ENCODE measurements around the gene SLC41A3.

SLC41A3 gene

DNA sequence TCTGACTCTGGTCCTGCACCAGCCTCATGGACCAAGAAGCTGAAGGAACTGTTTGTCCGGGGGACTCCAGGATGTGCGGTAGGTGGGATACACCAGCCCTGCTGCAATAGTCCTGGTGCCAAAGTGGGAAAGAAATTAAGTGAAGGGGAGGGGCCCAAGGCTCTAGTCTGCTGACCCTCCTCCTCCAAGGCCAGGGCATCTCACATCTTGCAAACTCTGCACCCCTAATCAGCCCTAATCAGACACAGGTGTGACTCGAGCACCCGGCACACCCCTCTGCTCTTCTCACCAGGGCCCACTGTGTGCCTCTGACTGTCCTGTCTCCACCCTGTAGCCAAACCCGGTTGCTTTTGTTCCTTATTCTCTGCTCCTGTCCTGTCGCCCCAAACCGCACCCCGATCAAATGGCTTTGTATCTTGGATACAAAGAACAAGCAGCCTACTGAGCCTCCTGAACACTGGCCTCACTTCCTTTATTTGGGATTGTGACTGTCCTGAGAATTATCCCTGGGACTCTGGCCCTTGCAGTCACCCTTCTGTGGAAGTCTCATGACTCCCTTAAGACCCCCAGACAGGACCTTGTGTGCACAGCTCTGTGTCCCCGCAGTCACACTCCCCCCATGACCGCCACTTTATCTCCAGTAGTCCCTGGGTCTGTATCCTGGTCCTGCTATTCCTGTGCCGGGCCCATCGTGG is 26.7 kb upstream of the SLC41A3 start:
- no peak overlapping the region for H3K27ac ChIP-seq (ENCODE audit: low read depth, low read length)
- no peaks in the 10 kb centered on the region for H3K27me3 ChIP-seq (ENCODE audit: control insufficient read depth, insufficient read depth, low read length)
- no peak overlapping the region for H3K9ac ChIP-seq (ENCODE audit: low read depth, low read length)
- H3K9me3 ChIP-seq (ENCODE audit: control insufficient read depth, insufficient read depth, low read length): no peaks in the 10 kb centered on the region
- no peak overlapping the region for H3K4me3 ChIP-seq (ENCODE audit: low read depth, low read length)
- H3K36me3 ChIP-seq (ENCODE audit: control insufficient read depth, insufficient read depth, low read length): no peaks in the 10 kb centered on the region
- no peaks in the 10 kb centered on the region for H3K4me1 ChIP-seq (ENCODE audit: control insufficient read depth, insufficient read depth, low read length)

DNA sequence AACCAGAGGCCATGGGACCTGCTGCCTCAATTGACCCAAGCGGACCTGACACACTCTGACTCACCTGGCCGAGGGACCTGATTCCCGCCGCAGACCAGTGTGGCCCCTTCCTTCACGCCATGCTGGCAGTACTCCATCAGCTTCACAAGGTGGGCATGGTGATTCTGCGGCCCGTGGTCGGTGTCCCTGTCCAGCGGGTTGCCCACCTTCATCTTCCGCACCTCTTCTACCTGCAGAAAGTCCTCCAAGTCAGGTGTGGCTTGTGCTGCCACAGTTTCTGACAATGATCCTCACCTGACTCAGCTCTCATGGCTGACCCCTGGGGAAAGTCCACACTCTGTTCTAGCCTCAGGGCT is 25.9 kb upstream of the SLC41A3 start:
- H3K4me3 ChIP-seq (ENCODE audit: low read depth, low read length): no peak overlapping the region
- no peaks in the 10 kb centered on the region for H3K9me3 ChIP-seq (ENCODE audit: control insufficient read depth, insufficient read depth, low read length)
- no peak overlapping the region for H3K27ac ChIP-seq (ENCODE audit: low read depth, low read length)
- no peaks in the 10 kb centered on the region for H3K27me3 ChIP-seq (ENCODE audit: control insufficient read depth, insufficient read depth, low read length)
- H3K36me3 ChIP-seq (ENCODE audit: control insufficient read depth, insufficient read depth, low read length): no peaks in the 10 kb centered on the region
- no peaks in the 10 kb centered on the region for H3K4me1 ChIP-seq (ENCODE audit: control insufficient read depth, insufficient read depth, low read length)
- H3K9ac ChIP-seq (ENCODE audit: low read depth, low read length): no peak overlapping the region

DNA sequence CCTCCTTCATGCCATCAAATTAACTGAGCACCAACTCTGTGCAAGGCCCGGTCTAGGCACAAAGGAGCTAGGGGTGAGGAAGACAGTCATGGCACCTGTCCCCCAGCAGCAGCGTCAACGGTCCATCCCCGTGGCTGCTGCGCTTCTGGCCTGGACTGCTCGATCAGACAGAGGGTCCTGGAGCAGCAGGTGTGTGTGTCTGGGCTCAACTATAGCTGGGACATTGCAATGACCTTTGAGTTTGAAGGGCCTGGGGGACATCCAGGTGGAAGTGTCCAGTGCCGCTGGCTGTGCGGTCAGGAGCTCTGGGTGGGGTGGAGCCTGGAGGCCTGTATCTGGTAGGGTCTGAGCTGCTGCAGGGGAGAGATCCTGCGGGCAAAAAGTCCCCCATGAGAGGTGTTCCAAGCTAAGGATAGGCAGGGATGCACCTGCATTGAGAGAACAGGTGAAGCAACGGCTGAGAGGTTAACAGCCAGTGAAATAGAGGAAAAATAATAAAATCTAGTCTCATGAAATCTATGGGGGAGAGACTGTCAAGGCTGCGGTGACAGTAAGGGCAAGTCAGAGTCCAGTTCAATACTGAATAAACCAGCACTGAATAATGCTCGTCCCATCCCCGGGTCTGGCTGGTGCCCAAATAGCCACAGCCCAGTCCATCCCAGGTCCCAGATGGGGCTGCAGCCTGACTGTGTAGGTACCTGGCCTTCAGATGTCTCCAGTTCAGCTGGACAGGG is 25.4 kb upstream of the SLC41A3 start:
- Histone ChIP-seq H3K27me3 (ENCODE audit: control insufficient read depth, insufficient read depth, low read length) (no peaks in the 10 kb centered on the region), H3K36me3 (ENCODE audit: control insufficient read depth, insufficient read depth, low read length) (no peaks in the 10 kb centered on the region), H3K9me3 (ENCODE audit: control insufficient read depth, insufficient read depth, low read length) (no peaks in the 10 kb centered on the region), H3K27ac (ENCODE audit: low read depth, low read length) (no peak overlapping the region), H3K9ac (ENCODE audit: low read depth, low read length) (no peak overlapping the region), H3K4me3 (ENCODE audit: low read depth, low read length) (no peak overlapping the region), H3K4me1 (ENCODE audit: control insufficient read depth, insufficient read depth, low read length) (no peaks in the 10 kb centered on the region)

DNA sequence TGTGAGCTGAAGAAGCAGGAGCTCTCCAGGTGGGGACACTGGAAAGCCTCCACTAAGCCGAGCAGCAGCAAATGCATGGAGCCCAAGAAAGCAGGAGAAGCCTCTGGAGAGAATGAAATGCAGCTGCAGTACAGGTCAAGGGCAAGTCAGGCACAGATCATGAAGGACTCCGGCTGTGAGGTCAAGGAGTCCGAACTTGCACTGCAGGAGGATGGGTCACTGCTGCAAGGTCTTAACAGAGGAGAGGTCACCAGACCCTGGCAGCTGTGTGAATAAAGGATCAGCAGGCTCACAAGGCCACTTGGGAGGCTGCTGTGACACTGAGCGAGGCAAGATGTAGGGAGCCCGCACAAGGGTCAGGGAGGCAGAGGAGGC is 24.7 kb upstream of the SLC41A3 start:
- Histone ChIP-seq H3K4me3 (ENCODE audit: low read depth, low read length) (no peak overlapping the region), H3K4me1 (ENCODE audit: control insufficient read depth, insufficient read depth, low read length) (no peaks in the 10 kb centered on the region), H3K9me3 (ENCODE audit: control insufficient read depth, insufficient read depth, low read length) (no peaks in the 10 kb centered on the region), H3K27ac (ENCODE audit: low read depth, low read length) (no peak overlapping the region), H3K36me3 (ENCODE audit: control insufficient read depth, insufficient read depth, low read length) (no peaks in the 10 kb centered on the region), H3K27me3 (ENCODE audit: control insufficient read depth, insufficient read depth, low read length) (no peaks in the 10 kb centered on the region), H3K9ac (ENCODE audit: low read depth, low read length) (no peak overlapping the region)

DNA sequence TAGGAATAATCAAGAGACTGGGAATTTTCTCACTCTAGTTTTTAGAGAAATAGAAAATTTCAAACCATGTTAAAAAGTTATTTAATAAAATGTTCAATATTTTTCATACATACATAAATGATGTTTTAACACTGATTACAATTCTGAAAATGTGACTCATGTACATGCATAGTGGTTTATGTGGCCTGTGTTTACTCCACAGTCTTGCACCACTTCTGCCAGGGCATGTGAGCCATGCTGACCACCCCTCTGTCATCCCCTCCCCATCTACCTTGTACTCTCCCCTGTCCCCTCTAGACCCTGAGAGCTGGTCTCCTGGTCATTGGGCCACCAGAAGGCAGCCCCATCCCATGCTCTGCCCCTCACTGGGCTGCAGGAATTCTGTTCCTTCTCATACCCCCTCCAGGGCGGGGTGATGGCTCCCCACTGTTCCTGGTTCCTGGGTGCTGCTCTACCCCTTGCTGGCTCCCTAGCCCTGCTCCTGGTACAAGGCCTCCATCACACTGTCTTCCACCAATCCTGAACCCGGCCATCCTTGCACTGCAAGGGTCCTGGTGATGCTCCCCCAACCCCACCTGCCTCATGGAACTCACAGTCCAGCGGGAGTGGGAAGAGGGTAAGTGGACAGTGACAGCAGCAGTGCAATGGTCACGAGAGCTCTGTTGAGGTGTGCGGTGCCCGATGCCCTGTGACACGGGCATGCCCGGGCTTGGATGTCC is 24.2 kb upstream of the SLC41A3 start:
- no peaks in the 10 kb centered on the region for H3K4me1 ChIP-seq (ENCODE audit: control insufficient read depth, insufficient read depth, low read length)
- no peak overlapping the region for H3K27ac ChIP-seq (ENCODE audit: low read depth, low read length)
- H3K27me3 ChIP-seq (ENCODE audit: control insufficient read depth, insufficient read depth, low read length): no peaks in the 10 kb centered on the region
- no peaks in the 10 kb centered on the region for H3K36me3 ChIP-seq (ENCODE audit: control insufficient read depth, insufficient read depth, low read length)
- no peaks in the 10 kb centered on the region for H3K9me3 ChIP-seq (ENCODE audit: control insufficient read depth, insufficient read depth, low read length)
- H3K9ac ChIP-seq (ENCODE audit: low read depth, low read length): no peak overlapping the region
- H3K4me3 ChIP-seq (ENCODE audit: low read depth, low read length): no peak overlapping the region

DNA sequence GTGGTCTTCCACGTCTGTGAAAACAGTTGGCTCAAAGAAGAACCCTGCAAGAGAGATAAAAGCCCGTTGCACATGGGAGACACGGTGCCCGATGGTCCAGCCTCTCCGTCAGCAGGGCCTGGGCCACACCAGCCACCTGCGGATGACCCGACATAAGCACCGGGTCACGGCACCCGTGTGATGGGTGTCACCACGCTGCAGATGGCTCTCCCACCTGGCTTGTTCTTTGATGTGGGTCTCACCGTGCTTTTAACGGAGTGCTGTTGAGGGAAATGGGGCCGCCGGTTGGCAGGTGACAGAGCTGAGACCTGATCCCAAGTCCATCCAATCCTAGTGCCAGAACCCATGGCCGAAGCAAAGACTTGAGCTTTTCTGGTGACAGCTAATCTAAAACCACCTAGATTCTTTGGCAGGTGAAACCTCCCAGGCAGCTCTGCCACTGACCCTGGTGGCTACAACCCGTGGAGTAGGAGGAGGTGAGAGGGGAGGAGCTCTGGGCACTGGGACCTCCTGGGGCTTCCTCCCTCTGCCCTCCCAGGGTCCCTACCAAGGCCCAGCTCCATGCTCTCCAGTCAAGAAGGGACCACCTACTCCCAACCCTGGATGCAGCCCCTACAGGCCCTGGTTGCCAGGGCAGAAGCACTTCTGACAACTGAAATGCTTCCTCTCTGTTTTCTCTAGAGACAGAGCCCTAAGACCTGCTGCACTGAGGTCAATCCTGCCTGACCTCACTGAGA is 23.4 kb upstream of the SLC41A3 start:
- Histone ChIP-seq H3K36me3 (ENCODE audit: control insufficient read depth, insufficient read depth, low read length) (no peaks in the 10 kb centered on the region), H3K4me3 (ENCODE audit: low read depth, low read length) (no peak overlapping the region), H3K9me3 (ENCODE audit: control insufficient read depth, insufficient read depth, low read length) (no peaks in the 10 kb centered on the region), H3K4me1 (ENCODE audit: control insufficient read depth, insufficient read depth, low read length) (no peaks in the 10 kb centered on the region), H3K27ac (ENCODE audit: low read depth, low read length) (no peak overlapping the region), H3K9ac (ENCODE audit: low read depth, low read length) (no peak overlapping the region), H3K27me3 (ENCODE audit: control insufficient read depth, insufficient read depth, low read length) (no peaks in the 10 kb centered on the region)

DNA sequence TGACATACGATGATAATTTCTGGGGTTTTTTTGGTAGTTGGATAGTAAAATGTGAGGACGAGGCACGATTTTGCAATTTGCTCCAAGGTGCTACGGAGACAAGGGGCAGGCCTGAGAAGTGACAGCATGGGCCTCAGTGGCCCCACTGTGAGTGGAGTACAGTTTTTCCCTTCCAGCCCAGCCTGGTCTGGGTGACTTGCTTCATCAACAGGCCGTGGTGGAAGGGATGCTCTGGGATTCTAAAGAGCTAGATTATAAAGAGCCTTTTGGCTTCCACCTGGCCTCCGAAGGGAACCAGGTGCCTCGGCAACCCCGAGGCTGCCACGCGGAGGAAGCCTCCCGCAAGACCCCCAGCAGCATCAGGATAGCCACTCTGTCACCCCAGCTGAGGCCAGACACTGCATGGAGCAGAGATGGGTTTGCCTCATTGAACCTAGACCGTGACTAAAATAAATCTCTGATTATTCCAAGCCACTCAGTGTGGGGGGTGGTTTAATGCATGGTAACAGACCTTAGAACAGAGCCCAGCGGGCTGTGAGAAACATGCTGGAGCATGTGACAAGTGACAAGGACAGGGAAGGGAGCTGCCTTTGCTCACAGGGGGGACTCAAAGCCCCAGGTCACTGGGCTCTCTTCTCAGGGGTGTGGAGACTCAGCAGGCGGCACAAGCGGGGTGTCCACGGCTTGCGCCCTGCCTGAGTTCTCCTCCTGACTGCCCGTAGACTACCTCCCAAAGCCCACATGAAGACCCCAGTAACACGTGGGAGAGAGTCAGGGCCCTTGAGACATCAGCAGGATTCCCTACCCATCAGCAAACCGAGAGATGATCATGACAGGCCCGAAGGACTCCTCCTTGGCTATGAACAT is 22.6 kb upstream of the SLC41A3 start:
- H3K9me3 ChIP-seq (ENCODE audit: control insufficient read depth, insufficient read depth, low read length): no peaks in the 10 kb centered on the region
- H3K4me3 ChIP-seq (ENCODE audit: low read depth, low read length): no peak overlapping the region
- H3K36me3 ChIP-seq (ENCODE audit: control insufficient read depth, insufficient read depth, low read length): no peaks in the 10 kb centered on the region
- no peaks in the 10 kb centered on the region for H3K4me1 ChIP-seq (ENCODE audit: control insufficient read depth, insufficient read depth, low read length)
- no peak overlapping the region for H3K9ac ChIP-seq (ENCODE audit: low read depth, low read length)
- H3K27me3 ChIP-seq (ENCODE audit: control insufficient read depth, insufficient read depth, low read length): no peaks in the 10 kb centered on the region
- no peak overlapping the region for H3K27ac ChIP-seq (ENCODE audit: low read depth, low read length)

DNA sequence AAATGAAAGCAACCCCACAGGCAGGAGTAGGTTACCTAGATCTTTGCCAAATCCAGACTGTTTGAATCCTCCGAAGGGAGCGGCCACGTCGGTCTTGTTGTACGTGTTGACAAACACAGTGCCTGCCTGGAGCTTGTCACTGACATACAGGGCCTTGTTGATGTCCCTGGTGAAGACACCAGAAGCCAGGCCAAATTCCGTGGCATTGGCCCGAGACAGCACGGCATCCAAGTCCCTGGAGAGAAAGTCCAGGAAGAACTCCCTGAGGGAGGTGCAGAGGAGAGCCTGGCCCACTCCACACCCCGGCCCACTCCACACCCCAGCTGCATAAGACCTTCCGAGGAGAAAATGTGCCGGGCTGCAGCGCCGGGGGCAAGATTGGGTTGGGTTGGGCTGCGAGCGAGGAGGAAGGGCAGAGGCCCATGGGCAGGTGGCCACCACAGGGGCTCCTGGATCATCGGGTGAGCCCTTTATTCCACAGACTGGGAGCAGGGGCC is 21.8 kb upstream of the SLC41A3 start:
- Histone ChIP-seq H3K9me3 (ENCODE audit: control insufficient read depth, insufficient read depth, low read length) (no peaks in the 10 kb centered on the region), H3K4me1 (ENCODE audit: control insufficient read depth, insufficient read depth, low read length) (no peaks in the 10 kb centered on the region)

DNA sequence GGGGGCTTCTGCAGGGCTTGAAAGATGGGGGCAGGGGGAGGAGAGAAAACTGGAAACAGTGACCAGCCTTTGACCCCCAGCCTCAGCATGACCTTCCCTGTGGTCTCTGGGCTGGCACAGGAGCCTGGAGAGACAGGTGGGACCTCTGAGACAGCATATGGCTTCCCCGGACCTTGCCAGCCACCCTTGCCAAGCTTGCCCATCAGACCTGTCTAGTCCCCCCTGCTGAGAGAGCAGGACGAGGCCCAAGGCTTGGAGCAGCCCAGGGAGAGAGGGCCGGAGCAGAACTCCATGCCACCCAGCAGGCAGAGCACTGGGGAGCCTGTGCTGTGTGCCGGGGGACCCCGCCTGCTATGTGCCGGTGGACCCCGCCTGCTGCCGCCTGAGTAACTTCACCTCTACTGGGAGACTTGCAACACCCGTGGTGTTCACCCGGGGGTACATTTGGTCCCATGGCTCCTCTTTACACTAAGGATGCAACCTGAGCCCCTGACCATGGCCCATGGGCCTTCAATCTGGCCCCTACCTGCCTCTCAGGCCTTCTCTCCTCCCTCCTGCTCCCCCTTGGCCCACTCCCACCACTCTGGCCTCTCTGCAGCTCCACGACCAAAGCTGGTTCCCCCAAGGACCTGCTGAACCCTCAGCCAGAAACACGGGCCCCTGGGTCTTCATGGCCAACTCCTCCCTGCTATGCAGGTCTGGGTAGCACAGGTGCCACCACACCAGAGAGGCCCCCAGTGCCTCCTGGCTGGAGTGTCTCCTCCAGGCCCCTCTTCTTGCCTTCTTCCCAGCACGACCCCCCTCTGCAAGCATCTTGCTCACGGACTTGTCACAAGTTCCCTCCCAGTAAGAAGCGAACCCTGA is 21.1 kb upstream of the SLC41A3 start:
- Histone ChIP-seq H3K4me1 (ENCODE audit: control insufficient read depth, insufficient read depth, low read length) (no peaks in the 10 kb centered on the region), H3K9ac (ENCODE audit: low read depth, low read length) (no peak overlapping the region), H3K4me3 (ENCODE audit: low read depth, low read length) (no peak overlapping the region), H3K27ac (ENCODE audit: low read depth, low read length) (no peak overlapping the region), H3K9me3 (ENCODE audit: control insufficient read depth, insufficient read depth, low read length) (no peaks in the 10 kb centered on the region), H3K36me3 (ENCODE audit: control insufficient read depth, insufficient read depth, low read length) (no peaks in the 10 kb centered on the region), H3K27me3 (ENCODE audit: control insufficient read depth, insufficient read depth, low read length) (no peaks in the 10 kb centered on the region)

More for the DNA sequence above, 21.8 kb upstream of the SLC41A3 start:
- Histone ChIP-seq H3K9ac (ENCODE audit: low read depth, low read length) (no peak overlapping the region), H3K36me3 (ENCODE audit: control insufficient read depth, insufficient read depth, low read length) (no peaks in the 10 kb centered on the region), H3K4me3 (ENCODE audit: low read depth, low read length) (no peak overlapping the region), H3K27me3 (ENCODE audit: control insufficient read depth, insufficient read depth, low read length) (no peaks in the 10 kb centered on the region), H3K27ac (ENCODE audit: low read depth, low read length) (no peak overlapping the region)

Measured in HUES48 (cell line).